Panc1 (cell line): ENCODE results near the gene TIRAP. TPM values are rescaled to one million over a fixed set of nuclear protein-coding genes. Genes with fewer than 3 reads are reported as not detected.

Experiments used
- ATAC-seq: fragments of 200-7000 bp; cut with Tn5 transposase; 2 replicates; pipeline ENCODE4 v1.9.1; 2020; ENCODE audit warnings: mild to moderate bottlenecking, moderate library complexity
- BruUV-seq: library from RNA; stranded (reverse); fragments of 400-500 nt; replicated peaks from 2 replicates; lab custom pipeline; 2021; lab: Mats Ljungman, UMichigan
- CTCF ChIA-PET: fragments of 300-600 bp; sonication (Branson Sonifier 250); formaldehyde crosslinking; loops from one replicate; lab custom pipeline; 2022; ENCODE audit warnings: antibody characterized with exemption; lab: Charles Lee
- POLR2A ChIA-PET: fragments of 300-600 bp; sonication (Branson Sonifier 250); formaldehyde crosslinking; loops from one replicate; lab custom pipeline; 2022; ENCODE audit warnings: antibody characterized with exemption; lab: Charles Lee
- DNase-seq: peaks from one replicate; pipeline ENCODE4 v3.0.0-alpha.2; 2010; ENCODE audit warnings: low read depth, low spot score
- H3K27ac ChIP-seq: 2 replicates; pipeline ENCODE4 v1.5.1; 2011; ENCODE audit warnings: mild to moderate bottlenecking, low read length, inconsistent platforms
- H3K27me3 ChIP-seq: fragments of 200-500 bp; sonication (Bioruptor generic); 2 replicates; pipeline ENCODE4 v1.6.0; 2014; ENCODE audit warnings: low read length, inconsistent platforms; ENCODE audit not compliant: control insufficient read depth, insufficient read depth
- H3K36me3 ChIP-seq: fragments of 200-500 bp; sonication (Bioruptor generic); 2 replicates; pipeline ENCODE4 v1.5.1; 2014; ENCODE audit warnings: inconsistent platforms, mild to moderate bottlenecking, low read length, moderate library complexity; ENCODE audit not compliant: control insufficient read depth, insufficient read depth
- H3K4me1 ChIP-seq: 2 replicates; pipeline ENCODE4 v1.5.1; 2011; ENCODE audit warnings: inconsistent platforms, mild to moderate bottlenecking, low read length, moderate library complexity; ENCODE audit not compliant: control insufficient read depth, insufficient read depth
- H3K4me3 ChIP-seq, 2 experiments: 2 replicates each; pipeline ENCODE4 v1.5.1; 2011 to 2012; ENCODE audit warnings: low read depth in 2 of 2, low read length in 2 of 2, mild to moderate bottlenecking in 2 of 2, inconsistent platforms in 1 of 2, moderate library complexity in 1 of 2
- H3K9me3 ChIP-seq: fragments of 200-500 bp; sonication (Bioruptor generic); 2 replicates; pipeline ENCODE4 v1.5.1; 2014; ENCODE audit warnings: low read depth, mild to moderate bottlenecking, inconsistent platforms, low read length, moderate library complexity; ENCODE audit not compliant: control insufficient read depth, insufficient read depth
- CTCF ChIP-seq: fragments of 450-650 bp; IDR thresholded peaks from 2 replicates; pipeline ENCODE4 v1.5.1; 2017; ENCODE audit warnings: mild to moderate bottlenecking
- POLR2AphosphoS5 ChIP-seq: IDR thresholded peaks from 2 replicates; pipeline ENCODE4 v1.6.1; 2012; ENCODE audit warnings: mild to moderate bottlenecking, low read depth, low read length, moderate library complexity
- REST ChIP-seq, 2 experiments: IDR thresholded peaks; 2 replicates each; pipeline ENCODE4 v1.6.1; 2011 to 2012; ENCODE audit warnings: low read depth in 2 of 2, control low read depth in 1 of 2, low read length in 1 of 2, mild to moderate bottlenecking in 1 of 2, moderate library complexity in 1 of 2; ENCODE audit not compliant: insufficient read depth in 1 of 2
- SIN3A ChIP-seq: IDR thresholded peaks from 2 replicates; pipeline ENCODE4 v1.6.1; 2012; ENCODE audit warnings: low read depth, mild to moderate bottlenecking, low read length, moderate library complexity, borderline replicate concordance; ENCODE audit not compliant: insufficient read depth
- TCF7L2 ChIP-seq: IDR thresholded peaks from 2 replicates; pipeline ENCODE4 v1.6.1; 2011; ENCODE audit warnings: mild to moderate bottlenecking, low read depth, low read length, inconsistent platforms
- in situ Hi-C: cut with HindIII; loops from 2 replicates; pipeline ENCODE4 v1.10.0; 2016; ENCODE audit warnings: low sequenced_read_pairs, low pct_unique_long_range_greater_than_20kb
- intact Hi-C: fragments of 100-400 bp; cut with micrococcal nuclease; formaldehyde crosslinking; loops from one replicate; pipeline ENCODE4 v1.10.0; 2022; ENCODE audit not compliant: unreplicated experiment
- total RNA-seq: library from RNA; stranded (reverse); gene quantifications from one replicate; pipeline ENCODE4 v1.2.1, GENCODE V29; 2021; ENCODE audit not compliant: unreplicated experiment

TIRAP gene
- total RNA-seq, 1 experiment from 2014 or later, result 19.3 TPM

- ChIA-PET POLR2A (no interaction called here), CTCF (interaction anchor here (1.1 kb wide), 1 partner anchor 51 kb away, joined by 4 read pairs; the partner anchor contains the start of gene ST3GAL4)
- DNase-seq (no peak), ATAC-seq (peak; percentile 18)
- H3K9me3 ChIP-seq, result no peaks in the 10 kb centered on the region
- peak overlapping the region; percentile 98 for H3K27ac ChIP-seq
- peaks cover 7% of the 10 kb centered on the region; the same call in 1 of the 2 replicates for H3K4me1 ChIP-seq
- H3K27me3 ChIP-seq, result no peaks in the 10 kb centered on the region
- intact Hi-C loops (no loop called here), in situ Hi-C loops (no loop called here)
- TF ChIP-seq TCF7L2, result peak; percentile 26
- TF ChIP-seq POLR2AphosphoS5, result no peak
- TF ChIP-seq CTCF, result no peak
- no peak for TF ChIP-seq SIN3A
- no peak for TF ChIP-seq REST (IDR thresholded peaks at IDR 0.05; ENCODE audit: insufficient read depth in 1 of 2, low read depth in 2 of 2, low read length in 1 of 2)
- peak overlapping the region; percentile 72 to 75 for H3K4me3 ChIP-seq
- TSS peak; percentile 74 for BruUV-seq
- H3K36me3 ChIP-seq, result no peaks in the 10 kb centered on the region
Observed at GRCh38 chr11:126304457-126305075, 21.7 kb downstream of the TIRAP start.

- Histone ChIP-seq H3K27ac (no peak overlapping the region), H3K4me1 (peaks cover 7% of the 10 kb centered on the region; the same call in 1 of the 2 replicates), H3K4me3 (no peak overlapping the region), H3K36me3 (no peaks in the 10 kb centered on the region), H3K27me3 (no peaks in the 10 kb centered on the region), H3K9me3 (no peaks in the 10 kb centered on the region)
- CTCF ChIA-PET, result no interaction called here
- ATAC-seq (no peak), DNase-seq (no peak)
- intact Hi-C loops (no loop called here), in situ Hi-C loops (no loop called here)
- TF ChIP-seq POLR2AphosphoS5, result no peak
- no peak for TF ChIP-seq REST (IDR thresholded peaks at IDR 0.05; ENCODE audit: insufficient read depth in 1 of 2, low read depth in 2 of 2, low read length in 1 of 2)
- no peak for TF ChIP-seq CTCF
- no peak for TF ChIP-seq SIN3A
- no peak for TF ChIP-seq TCF7L2
- POLR2A ChIA-PET, result no interaction called here
- no TSS peak for BruUV-seq
Observed at GRCh38 chr11:126305699-126306098, 22.8 kb downstream of the TIRAP start.
